Neuronal stem cell (in vitro differentiated cells): ENCODE measurements around the gene PPP6R3. TPM values are rescaled to one million over a fixed set of nuclear protein-coding genes. Genes with fewer than 3 reads are reported as not detected.

ENCODE experiments used
- DNase-seq: peaks from one replicate; pipeline ENCODE4 v3.0.0-alpha.2; 2013; ENCODE audit warnings: low spot score
- H2AFZ ChIP-seq: one replicate; pipeline ENCODE4 v1.6.1; 2013; ENCODE audit warnings: mild to moderate bottlenecking, low read length, inconsistent platforms
- H2AK5ac ChIP-seq: 2 replicates; pipeline ENCODE4 v1.6.1; 2013; ENCODE audit warnings: low read depth, mild to moderate bottlenecking, inconsistent platforms, low read length, moderate library complexity, mixed read lengths
- H2BK120ac ChIP-seq: 2 replicates; pipeline ENCODE4 v1.6.1; 2013; ENCODE audit warnings: low read depth, mild to moderate bottlenecking, inconsistent platforms, low read length, moderate library complexity, mixed read lengths
- H2BK12ac ChIP-seq: one replicate; pipeline ENCODE4 v1.6.1; 2013; ENCODE audit warnings: low read length, inconsistent platforms
- H2BK15ac ChIP-seq: 2 replicates; pipeline ENCODE4 v1.6.1; 2013; ENCODE audit warnings: mild to moderate bottlenecking, low read length, inconsistent platforms, mixed read lengths
- H2BK5ac ChIP-seq: one replicate; pipeline ENCODE4 v1.6.1; 2013; ENCODE audit warnings: inconsistent platforms, mild to moderate bottlenecking, low read length, moderate library complexity
- H3K14ac ChIP-seq: one replicate; pipeline ENCODE4 v1.6.1; 2013; ENCODE audit warnings: low read length, inconsistent platforms
- H3K18ac ChIP-seq: 2 replicates; pipeline ENCODE4 v1.6.1; 2013; ENCODE audit warnings: low read length, inconsistent platforms
- H3K23ac ChIP-seq: 2 replicates; pipeline ENCODE4 v1.6.1; 2013; ENCODE audit warnings: low read depth, mild to moderate bottlenecking, mixed read lengths, low read length, inconsistent platforms; ENCODE audit not compliant: poor library complexity
- H3K27ac ChIP-seq: replicated peaks from 3 replicates; pipeline ENCODE4 v1.5.1; 2013; ENCODE audit warnings: low read length, inconsistent platforms
- H3K27me3 ChIP-seq, 3 experiments: 2 replicates each; pipeline ENCODE4 v1.6.1; 2013; ENCODE audit warnings: low read length in 3 of 3, mild to moderate bottlenecking in 2 of 3, inconsistent platforms in 1 of 3, low read depth in 1 of 3, mixed read lengths in 1 of 3, moderate library complexity in 1 of 3; ENCODE audit not compliant: control insufficient read depth in 3 of 3, insufficient read depth in 3 of 3
- H3K36me3 ChIP-seq, 2 donors: replicated peaks in 1 of 2; 2 replicates each; pipeline ENCODE4 v1.6.1; 2013; ENCODE audit warnings: low read length in 2 of 2; ENCODE audit not compliant: control insufficient read depth in 2 of 2, insufficient read depth in 2 of 2
- H3K4ac ChIP-seq: 2 replicates; pipeline ENCODE4 v1.6.1; 2013; ENCODE audit warnings: inconsistent platforms, mild to moderate bottlenecking, low read length, moderate library complexity
- H3K4me1 ChIP-seq, 2 donors: 1 replicate in 1 of 2; 2 replicates in 1 of 2; pipeline ENCODE4 v1.6.1; 2013; ENCODE audit warnings: low read length in 2 of 2, low read depth in 1 of 2; ENCODE audit not compliant: control insufficient read depth in 2 of 2, insufficient read depth in 1 of 2
- H3K4me2 ChIP-seq: one replicate; pipeline ENCODE4 v1.6.1; 2013; ENCODE audit warnings: mild to moderate bottlenecking, low read length, inconsistent platforms; ENCODE audit not compliant: insufficient read depth, poor library complexity, severe bottlenecking
- H3K4me3 ChIP-seq, 2 donors: 2 replicates each; pipeline ENCODE4 v1.5.1; 2013; ENCODE audit warnings: low read length in 2 of 2, mild to moderate bottlenecking in 2 of 2, inconsistent platforms in 1 of 2, moderate library complexity in 1 of 2
- H3K79me1 ChIP-seq: one replicate; pipeline ENCODE4 v1.6.1; 2013; ENCODE audit warnings: low read depth, mild to moderate bottlenecking, inconsistent platforms, low read length, moderate library complexity
- H3K9ac ChIP-seq: one replicate; pipeline ENCODE4 v1.6.1; 2013; ENCODE audit warnings: mild to moderate bottlenecking, low read depth, low read length, inconsistent platforms; ENCODE audit not compliant: poor library complexity
- H3K9me3 ChIP-seq, 2 donors: replicated peaks in 1 of 2; 2 replicates each; pipeline versions ENCODE3 to v1.6.1; 2013; ENCODE audit warnings: low read length in 2 of 2, mild to moderate bottlenecking in 2 of 2, inconsistent platforms in 1 of 2, low read depth in 1 of 2, mixed read lengths in 1 of 2, moderate library complexity in 1 of 2; ENCODE audit not compliant: control insufficient read depth in 2 of 2, insufficient read depth in 1 of 2
- H4K8ac ChIP-seq: one replicate; pipeline ENCODE4 v1.6.1; 2013; ENCODE audit warnings: low read depth, mild to moderate bottlenecking, inconsistent platforms, low read length, moderate library complexity
- H4K91ac ChIP-seq: one replicate; pipeline ENCODE4 v1.6.1; 2013; ENCODE audit warnings: low read length, low read depth, mild to moderate bottlenecking, inconsistent platforms; ENCODE audit not compliant: poor library complexity
- WGBS, 2 donors: extraction: QIAGEN DNeasy Blood & Tissue Kit; methylation state at CpG; one replicate each; pipeline ENCODE4 v1.1.7; 2013; ENCODE audit warnings: missing lambda C conversion rate in 2 of 2, mixed read lengths in 1 of 2; ENCODE audit not compliant: insufficient read length in 2 of 2, insufficient replicate concordance in 1 of 2; ENCODE audit errors: extremely low coverage in 2 of 2; 5-methylcytosine and 5-hydroxymethylcytosine counted together
- small RNA-seq: library from polyadenylated mRNA; stranded (forward); fragments of <200 nt; extraction: miRNeasy Mini kit (QIAGEN cat#:217004); gene quantifications from one replicate; pipeline ENCODE3, GENCODE V24; 2013; ENCODE audit not compliant: insufficient read depth

The PPP6R3 gene

DNA sequence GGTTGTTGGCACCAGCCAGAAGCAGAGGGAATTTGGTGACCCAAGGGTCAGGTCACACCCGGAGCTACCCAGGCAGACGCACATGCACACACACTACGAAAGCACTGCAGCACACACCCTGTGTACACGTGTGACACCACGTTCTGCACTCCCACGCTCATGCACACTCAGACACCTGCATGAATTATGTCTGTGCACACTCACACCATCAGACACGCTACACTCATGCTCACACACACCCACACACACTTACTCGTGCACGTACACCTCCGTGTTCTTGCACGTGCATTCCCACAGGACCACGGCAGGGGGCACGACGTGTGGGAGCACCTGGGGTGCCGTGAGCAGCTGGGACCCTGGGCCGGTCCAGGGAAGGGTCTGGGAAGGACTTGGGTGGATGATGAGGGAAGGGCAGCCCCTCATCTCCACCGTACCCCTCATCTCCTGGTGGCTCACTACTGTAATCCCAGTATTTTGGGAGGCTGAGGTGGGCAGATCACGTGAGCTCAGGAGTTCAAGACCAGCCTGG lies 203.0 kb downstream of the PPP6R3 start:
- no CpG with 5 or more reads among the region's 18 CpGs for WGBS, 2 donors
- H3K36me3 ChIP-seq, result no peaks in the 10 kb centered on the region
- H3K27ac ChIP-seq, result no peak overlapping the region
- no peak overlapping the region for H4K91ac ChIP-seq
- no peak overlapping the region for H3K4ac ChIP-seq
- H3K9me3 ChIP-seq, result peaks cover 0 to 2% of the 10 kb centered on the region in 2 donors
- H4K8ac ChIP-seq, result no peak overlapping the region
- peak overlapping the region in 1 of 2 donors; percentile 1 for H3K4me3 ChIP-seq
- H3K4me1 ChIP-seq, result no peaks in the 10 kb centered on the region
- no peak overlapping the region for H2BK120ac ChIP-seq
- peak overlapping the region; percentile 53 for H2AK5ac ChIP-seq
- no peak overlapping the region for H3K18ac ChIP-seq
- no peak overlapping the region for H2BK5ac ChIP-seq
- H3K9ac ChIP-seq, result no peak overlapping the region
- peaks cover 0 to 10% (median 0%) of the 10 kb centered on the region in 3 experiments for H3K27me3 ChIP-seq
- H3K14ac ChIP-seq, result no peak overlapping the region
- no peak overlapping the region for H3K4me2 ChIP-seq
- H3K79me1 ChIP-seq, result no peaks in the 10 kb centered on the region
- H2AFZ ChIP-seq, result no peak overlapping the region
- no peak overlapping the region for H2BK12ac ChIP-seq
- no peak overlapping the region for H2BK15ac ChIP-seq
- H3K23ac ChIP-seq, result peak overlapping the region; percentile 68
- DNase-seq, result no peak

GRCh38 chr11:68664141-68664540 lies 203.6 kb downstream of the PPP6R3 start:
- Histone ChIP-seq H2BK12ac (no peak overlapping the region), H4K8ac (no peak overlapping the region), H3K9me3 (peaks cover 0 to 2% of the 10 kb centered on the region in 2 donors), H3K23ac (no peak overlapping the region), H2AK5ac (no peak overlapping the region), H3K36me3 (no peaks in the 10 kb centered on the region), H3K18ac (no peak overlapping the region), H2AFZ (no peak overlapping the region), H3K27me3 (peaks cover 0 to 8% (median 0%) of the 10 kb centered on the region in 3 experiments), H3K27ac (no peak overlapping the region), H3K4ac (no peak overlapping the region), H3K4me1 (no peaks in the 10 kb centered on the region), H4K91ac (no peak overlapping the region), H3K4me2 (no peak overlapping the region), H3K4me3 (no peak overlapping the region), H3K14ac (peak overlapping the region; percentile 17), H2BK120ac (no peak overlapping the region), H3K79me1 (no peaks in the 10 kb centered on the region), H2BK15ac (no peak overlapping the region), H3K9ac (no peak overlapping the region), H2BK5ac (no peak overlapping the region)
- DNase-seq, result no peak
- no CpG with 5 or more reads among the region's 9 CpGs for WGBS, 2 donors

GRCh38 chr11:68664906-68665305 lies 204.4 kb downstream of the PPP6R3 start:
- Histone ChIP-seq H3K27me3 (peaks cover 0 to 3% (median 0%) of the 10 kb centered on the region in 3 experiments), H2BK120ac (no peak overlapping the region), H3K79me1 (no peaks in the 10 kb centered on the region), H3K9me3 (peaks cover 0 to 2% of the 10 kb centered on the region in 2 donors), H3K18ac (peak overlapping the region; percentile 35), H2BK15ac (no peak overlapping the region), H3K4me2 (no peak overlapping the region), H2AK5ac (no peak overlapping the region), H4K8ac (no peak overlapping the region), H3K36me3 (no peaks in the 10 kb centered on the region), H2BK12ac (no peak overlapping the region), H3K9ac (no peak overlapping the region), H4K91ac (no peak overlapping the region), H3K4ac (peak overlapping the region; percentile 9), H2AFZ (no peak overlapping the region), H2BK5ac (no peak overlapping the region), H3K14ac (no peak overlapping the region), H3K23ac (peak overlapping the region; percentile 61), H3K4me1 (no peaks in the 10 kb centered on the region), H3K27ac (no peak overlapping the region), H3K4me3 (peak overlapping the region in 1 of 2 donors; percentile 23)
- WGBS, 2 donors, result no CpG with 5 or more reads among the region's 7 CpGs
- DNase-seq, result no peak

Small RNA genes within 50 kb of the gene (small RNA-seq; reads per million reads assigned to genes)
- not detected for gene NDUFA3P2
